ENCODE data around the gene SOCS2.

The SOCS2 gene

DNA sequence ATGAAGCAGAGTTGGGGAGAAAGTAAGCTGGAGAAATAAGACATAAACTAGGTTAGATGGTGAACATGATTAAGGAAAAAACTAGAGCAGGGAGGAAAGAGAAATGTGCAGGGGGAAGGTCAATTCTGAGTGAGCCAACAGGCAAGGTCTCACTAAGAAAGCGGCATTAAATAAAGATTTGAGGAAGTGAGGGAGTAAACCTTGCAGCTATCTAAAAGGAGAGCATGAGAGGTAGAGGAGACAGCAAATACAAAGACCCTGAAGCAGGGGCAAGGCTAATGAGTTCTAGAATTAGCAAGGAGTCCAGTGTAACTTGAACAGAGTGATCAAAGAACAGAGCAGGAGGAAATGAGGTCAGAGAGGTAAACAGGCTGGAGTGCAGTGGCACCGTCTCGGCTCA lies 4.4 kb upstream of the SOCS2 start:
- no peak for DNase-seq

DNA sequence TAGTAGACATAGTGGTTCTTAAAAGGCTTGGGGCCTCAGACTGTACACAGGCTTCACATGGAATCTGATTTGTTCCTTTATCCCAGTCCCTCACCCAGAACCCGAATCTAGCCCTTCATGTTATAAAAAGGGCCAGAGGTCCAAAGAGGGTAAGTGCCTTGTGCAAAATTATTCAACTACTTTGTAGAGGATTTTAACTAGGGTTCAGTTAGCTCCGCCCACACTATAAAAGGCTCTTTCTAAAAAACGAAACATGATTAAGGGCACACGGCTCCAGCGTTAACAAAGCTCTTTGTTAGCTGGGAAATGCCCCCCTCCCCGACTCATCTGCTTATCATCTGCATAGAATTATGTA lies 3.2 kb upstream of the SOCS2 start:
- no peak for DNase-seq

DNA sequence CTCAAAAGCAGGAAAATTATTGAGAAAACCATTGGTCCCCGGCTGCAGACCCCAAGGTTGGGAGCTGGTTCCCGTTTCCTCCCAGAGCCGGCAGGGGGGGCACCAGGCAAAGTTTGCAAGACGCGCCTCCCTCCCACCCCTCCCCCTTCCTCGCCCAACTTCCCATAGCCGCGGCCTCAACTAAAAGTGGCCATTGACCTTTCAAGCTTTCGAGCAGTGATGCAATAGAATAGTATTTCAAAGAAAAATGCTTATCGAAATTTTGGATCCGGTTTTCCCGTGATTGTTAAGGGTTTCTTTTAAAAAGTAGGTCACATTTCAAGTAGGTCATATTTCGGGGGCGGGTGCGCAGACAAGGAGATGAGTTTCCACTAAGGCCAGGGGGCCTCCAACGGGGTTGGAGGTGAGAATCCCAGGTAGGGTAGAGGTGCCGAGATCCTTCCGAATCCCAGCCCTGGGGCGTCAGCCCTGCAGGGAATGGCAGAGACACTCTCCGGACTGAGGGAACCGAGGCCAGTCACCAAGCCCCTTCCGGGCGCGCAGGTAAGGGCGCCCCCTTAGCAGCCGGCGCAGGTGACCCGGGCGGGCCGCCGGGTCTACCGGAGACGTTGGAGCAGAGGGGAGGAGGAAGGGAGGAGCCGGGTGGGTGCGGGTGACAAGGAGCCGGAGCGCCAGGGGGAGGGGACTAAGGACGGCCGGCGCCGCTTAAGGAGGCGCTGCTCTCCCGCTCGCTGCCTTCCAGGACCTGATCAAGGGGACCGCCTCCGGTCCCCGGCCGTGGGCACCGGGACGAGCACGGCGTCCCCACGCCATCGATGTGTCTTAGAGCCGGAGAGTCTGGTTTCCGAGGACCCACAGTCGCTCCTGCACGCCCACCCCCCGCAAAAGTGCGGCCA lies 2.6 kb upstream of the SOCS2 start:
- DNase-seq = peak; percentile 94

DNA sequence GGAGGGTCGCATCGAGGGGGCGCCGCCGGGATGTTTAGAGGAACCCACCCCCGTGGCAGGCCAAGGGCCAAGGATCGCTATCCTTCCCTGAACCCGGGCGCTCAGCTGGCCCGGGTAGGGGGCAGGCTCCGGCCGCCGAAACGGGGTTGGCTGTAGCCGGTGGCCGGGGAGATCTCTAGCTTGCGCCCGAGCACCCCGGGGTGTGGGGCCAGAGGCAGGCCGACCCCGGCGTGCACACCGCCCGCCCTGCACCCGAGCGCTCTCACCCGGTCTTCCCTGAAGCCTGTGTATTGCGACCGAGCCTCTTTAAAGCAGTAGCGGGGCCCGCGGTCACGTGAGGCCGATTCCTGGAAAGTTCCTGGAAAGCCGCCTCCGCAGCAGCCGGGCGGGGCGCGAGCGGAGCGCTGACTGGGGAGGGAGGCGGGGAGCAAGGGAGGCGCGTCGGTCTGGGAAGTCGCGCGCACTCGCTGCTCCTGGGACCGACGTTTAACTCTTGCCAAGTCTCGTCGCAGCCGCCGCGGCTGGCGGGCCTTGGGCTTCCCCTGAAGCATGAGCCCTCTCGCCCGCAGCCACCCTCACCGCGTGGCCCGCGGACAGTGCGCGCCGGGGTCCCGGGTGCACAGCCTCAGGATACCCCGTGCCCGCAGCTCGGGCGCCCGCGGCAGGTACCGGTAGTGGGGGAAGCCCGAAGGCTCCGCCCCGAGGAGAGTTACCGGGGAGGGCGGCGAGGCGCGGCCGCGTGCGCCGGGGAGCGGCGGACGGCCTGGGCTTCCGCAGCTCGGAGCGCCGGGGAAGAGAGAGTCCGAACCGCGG lies 1.7 kb upstream of the SOCS2 start:
- peak; percentile 98 for DNase-seq

DNA sequence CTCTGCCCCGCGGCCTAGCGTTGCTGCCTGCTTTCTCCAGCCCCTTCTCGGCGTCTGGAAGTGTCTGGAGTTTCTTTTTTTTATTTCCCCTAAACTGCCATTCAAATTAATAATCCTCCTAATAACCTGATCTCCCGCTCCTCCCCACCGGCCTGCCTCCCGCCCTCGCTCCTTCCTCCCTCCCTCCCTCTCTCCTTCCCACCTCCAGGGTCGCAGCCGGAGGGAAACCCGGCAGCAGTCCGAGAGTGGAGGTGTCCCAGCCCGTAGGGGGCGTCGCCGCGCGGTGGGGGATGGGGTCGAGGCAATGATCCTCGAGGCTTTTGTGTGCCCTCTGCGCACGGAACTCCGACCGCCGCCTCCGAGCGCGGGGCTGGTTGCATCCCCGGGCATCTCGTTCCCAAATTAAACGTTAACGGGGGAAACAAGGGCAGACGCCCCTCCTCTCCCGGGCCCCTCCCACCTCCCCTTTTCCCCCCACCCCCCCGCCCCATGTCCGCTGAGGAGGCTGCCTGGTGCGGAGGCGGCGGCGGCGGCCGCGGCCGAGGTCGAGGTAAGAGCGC lies 1.0 kb upstream of the SOCS2 start:
- DNase-seq = peak; percentile 87

DNA sequence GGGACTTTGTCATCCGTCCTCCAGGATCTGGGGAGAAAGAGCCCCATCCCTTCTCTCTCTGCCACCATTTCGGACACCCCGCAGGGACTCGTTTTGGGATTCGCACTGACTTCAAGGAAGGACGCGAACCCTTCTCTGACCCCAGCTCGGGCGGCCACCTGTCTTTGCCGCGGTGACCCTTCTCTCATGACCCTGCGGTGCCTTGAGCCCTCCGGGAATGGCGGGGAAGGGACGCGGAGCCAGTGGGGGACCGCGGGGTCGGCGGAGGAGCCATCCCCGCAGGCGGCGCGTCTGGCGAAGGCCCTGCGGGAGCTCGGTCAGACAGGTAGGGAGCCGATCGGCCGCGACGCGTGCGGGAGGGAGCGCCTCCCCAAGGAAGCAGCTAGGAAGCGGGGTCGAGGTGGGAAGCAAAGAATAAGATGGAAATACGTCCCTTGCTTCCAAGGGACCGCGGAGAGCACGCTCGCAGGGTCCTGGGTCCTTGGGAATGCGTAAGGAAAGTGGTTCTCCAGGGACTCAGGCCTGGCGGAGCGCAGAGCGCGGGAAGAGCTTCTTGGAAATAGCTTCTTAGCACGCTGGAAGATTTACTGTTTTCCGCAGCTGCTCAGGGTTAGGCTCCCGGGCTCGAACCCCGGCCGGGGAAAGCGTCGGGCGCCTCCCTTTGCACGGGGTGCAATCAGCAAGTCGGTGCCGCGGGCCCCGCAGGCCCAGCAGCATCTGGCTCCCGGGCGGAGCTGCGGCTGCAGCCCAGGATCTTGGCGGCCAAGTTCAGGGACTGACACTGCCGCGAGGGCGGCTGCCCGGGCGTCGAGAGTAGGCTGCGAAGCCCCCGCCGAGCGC lies 457 bp downstream of the SOCS2 start:
- peak; percentile 49 for DNase-seq

DNA sequence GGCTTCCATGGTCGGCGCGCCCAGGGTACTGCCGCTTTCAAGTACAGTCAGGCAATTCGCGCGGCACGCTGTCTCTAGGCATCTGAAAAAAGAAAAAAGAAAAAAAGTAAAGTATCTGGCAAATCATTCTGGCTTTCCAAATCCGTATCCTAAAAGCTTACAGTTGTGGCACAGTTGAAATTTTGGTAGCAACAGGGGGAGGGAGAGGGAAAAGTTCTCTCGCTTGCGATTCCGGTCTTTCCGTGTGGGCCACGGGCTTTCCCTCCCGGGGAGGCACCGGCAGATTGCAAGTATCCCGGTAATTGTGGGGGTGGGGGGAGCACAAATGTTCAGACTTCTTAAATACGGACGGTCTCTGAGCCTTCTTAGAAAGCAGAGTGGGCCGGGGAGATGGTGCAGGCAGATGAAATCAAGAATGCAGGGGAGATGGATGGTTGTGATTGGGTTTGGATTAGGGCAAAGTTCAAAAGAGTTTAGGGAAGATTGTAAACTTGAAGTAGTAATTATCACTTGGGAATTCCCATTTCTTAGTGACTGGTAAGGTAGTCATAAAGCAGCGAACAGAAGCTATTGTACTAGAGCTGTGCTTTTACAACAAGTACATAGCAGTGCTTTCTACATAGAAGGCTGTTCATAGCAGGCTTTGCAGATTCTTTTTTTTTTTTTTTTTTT lies 1.2 kb downstream of the SOCS2 start:
- DNase-seq = no peak

DNA sequence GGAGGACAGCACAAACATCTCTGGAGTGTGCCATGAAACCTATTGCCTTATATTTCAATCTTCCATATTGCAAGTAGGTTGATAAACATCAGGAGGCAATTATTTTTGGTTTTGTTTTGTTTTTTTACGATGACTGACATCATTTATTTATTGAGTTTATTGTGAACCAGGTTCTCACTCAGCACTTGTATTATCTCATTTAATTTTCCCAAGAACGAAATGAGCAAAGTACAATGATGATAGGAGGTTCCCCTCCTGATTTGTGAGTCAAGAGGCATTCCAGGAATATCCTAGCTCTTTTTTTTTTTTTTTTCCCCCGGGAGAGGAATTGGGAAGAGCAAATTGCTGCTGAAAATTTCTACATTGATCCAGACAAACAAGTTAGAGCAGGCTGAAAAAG lies 4.7 kb downstream of the SOCS2 start:
- DNase-seq = no peak

DNA sequence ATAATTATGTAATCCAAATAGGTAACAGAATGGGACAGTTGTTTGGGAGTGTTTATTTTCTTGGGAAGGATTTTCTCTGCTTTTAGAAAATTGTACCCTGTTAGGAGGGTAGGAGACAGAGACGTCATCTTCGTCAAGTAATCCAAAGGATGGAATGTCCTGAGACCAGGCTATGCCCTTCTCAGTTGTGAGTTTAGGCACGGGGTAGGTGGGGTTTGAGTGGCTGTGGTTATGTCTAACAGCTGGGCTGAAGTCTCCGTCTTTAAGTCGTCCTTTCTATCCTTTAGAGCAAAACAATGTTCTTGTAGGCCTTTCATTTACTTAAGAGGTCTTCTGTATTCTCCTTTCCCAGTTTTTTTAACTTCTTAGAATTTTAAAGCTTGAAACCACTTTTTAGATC lies 5.7 kb downstream of the SOCS2 start:
- DNase-seq = no peak

DNA sequence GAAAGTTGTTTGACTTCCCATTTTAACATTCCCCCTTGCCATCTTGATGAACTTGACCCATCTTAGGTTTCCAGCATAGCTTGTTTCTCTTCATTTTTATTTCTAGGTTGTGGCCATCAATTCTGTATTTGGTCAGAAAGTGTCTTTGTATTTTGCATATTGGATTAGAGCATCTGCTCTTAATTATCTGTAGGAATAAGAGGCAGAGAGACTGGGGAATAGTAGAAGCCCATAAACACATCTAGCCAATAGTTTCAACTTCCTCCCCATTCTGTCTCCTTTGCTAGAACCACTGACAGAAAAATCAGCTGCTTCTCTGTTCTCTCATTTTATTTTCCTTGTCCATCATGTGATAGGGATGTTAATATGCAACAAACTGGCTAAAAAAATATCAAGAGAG lies 8.2 kb downstream of the SOCS2 start:
- DNase-seq = no peak

DNA sequence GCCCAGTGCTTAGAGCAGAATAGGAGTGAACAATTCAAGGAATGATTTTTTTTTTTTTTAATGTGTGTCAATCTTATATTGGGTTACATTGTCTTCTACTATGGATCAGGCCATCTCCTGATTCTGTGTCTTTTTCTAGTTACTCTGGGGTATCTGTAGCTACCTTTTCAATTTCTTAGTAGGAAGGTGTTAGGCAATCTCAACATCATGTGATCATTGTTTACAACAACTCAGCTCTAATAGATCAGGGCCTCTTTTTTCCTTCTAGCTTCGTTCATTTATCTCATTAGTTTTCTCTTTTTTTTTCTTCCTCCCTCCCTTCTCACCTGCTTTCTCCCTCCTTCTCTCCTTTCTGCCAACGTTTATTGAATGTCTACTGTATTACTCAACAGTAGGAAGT lies 8.9 kb downstream of the SOCS2 start:
- no peak for DNase-seq

DNA sequence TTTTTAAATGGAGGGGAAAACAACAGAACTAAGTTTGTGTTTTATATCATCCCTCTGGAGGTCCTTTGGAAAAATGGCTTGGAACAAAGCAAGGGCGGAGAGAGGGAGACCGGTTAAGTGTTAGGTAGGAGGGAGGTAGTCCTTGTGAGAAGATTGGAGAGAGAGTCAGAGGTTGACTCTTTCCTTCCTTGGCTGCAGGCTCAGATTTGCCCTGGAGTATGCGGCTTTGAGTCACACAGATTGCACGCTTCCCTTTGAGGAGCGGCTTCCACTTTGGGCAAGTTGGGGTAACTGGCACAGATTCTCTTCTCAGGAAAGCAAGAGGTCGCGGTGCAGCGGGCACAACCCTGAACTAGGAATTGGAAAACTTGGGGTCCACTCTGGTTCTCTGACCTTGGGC lies 9.9 kb downstream of the SOCS2 start:
- no peak for DNase-seq

DNA sequence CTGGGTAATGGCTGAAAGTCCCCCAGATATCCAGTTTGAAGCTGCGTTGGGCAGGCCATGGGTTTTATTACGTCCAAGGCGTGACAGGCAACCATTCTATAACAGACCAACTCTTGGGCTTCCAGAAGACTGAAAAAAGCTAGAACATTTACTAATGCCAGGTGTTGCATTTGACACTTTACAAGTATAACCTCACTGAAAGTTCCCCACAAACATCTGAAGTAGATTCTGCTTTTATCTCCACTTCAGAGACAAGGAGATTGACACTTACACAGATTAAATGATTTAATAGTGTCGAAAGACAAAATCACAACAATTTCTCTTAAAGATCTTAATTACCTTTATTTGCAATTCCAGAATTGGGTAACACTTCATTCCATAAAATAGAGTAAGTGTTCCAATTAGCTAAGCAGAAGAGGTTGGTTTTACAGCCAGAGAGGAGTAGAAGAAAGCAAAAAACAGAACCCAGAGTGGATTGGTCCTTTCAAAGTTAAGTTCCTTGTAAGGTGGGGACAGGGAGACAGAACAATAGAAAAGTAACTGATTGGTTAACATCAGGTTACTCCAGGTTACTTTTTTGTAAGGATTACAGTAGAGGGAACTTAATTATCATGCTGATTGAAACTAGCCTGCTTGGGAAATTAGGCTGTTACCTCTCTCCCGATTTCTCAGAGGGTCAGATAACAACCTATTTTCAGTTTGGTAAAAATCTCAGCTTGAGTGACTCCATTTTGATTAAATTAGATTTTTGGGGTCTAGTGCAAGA lies 11.3 kb downstream of the SOCS2 start:
- no peak for DNase-seq

DNA sequence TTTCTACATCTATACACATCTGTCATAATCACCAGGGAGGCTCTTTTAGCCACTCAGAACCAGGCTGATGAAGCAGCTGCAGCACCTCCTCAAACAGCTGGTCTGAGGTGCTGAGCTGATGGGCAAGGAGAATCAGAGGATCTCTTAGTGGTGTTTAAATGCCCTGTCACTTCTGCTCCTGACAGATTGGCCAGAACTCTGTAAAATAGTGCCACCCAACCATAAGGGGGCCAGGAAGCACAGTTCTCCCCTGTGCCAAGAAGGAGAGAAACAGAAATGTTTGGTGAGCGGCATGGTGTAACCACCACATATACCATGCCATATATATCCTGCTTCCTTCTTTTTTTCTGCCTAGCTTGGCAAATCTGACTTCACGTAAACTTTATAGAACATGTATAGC lies 12.8 kb downstream of the SOCS2 start:
- DNase-seq = no peak

DNA sequence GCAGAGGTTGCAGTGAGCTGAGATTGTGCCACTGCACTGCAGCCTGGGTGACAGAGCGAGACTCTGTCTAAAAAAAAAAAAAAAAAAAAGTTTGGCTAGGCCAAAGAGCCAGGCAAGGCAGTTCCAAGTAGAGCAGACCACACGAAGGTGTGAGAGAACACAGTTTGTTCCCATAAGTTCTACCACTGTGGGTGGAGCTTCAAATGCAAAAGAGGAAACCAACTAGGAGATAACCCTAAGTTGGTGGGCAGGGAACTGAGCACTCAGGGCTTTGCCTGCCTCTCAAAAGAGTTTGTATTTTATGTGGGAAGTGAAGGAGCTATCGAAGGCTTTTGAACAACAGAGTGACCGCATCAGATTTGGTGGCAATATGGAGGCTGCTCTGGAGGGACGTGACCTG lies 15.1 kb downstream of the SOCS2 start:
- DNase-seq = no peak

DNA sequence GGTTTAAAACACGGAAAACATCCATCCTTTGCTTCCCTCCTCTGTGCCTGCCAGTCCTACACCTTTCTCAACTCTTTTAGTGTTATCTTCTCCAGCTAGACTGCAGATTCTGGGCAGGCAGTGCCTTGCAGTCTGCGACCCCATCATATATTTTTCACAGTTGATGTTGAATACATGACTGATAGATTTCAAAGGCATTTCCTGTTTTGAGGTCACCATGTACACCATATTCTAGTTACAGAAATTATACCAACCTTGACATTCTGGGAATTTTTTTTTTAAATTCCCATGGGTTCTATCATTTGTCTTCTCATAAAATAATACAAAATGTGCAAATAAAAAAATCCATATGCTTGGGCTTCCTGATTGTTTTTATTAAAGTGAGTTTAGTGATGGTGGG lies 16.6 kb downstream of the SOCS2 start:
- DNase-seq = no peak

DNA sequence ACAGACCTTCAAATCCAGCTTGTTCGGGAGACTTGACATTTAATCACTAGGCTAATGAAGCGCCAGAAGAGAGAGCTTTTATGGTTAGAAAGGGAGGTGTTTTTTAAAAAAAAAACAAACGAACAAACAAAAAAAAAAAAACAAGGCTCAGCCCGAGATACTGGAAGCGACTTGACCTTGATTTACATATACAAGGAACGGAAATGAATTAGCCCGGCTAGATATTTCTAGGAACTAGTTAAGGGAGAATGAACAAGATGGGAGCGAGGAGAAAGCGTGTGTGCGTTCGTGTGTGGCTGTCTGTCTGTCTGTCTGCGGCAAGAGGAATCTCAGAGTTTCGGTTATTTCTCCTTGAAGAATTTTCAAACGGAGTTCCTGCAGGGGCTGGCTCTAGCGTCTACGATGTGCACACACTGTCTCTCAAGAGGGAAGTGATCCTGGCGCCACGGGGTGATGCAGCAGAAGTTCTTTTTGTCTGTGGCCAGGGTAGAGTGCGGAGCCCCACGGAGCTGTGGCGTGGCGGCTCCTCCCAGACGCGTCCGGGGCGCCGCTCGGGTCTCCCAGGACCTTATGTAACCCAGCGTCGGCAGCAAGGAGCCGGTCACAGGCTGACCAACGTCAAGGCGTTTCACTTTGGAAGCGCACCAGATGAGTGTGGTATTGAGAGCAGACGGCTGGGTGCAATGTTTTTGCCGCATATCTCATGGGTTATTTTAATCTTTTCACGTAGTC lies 18.8 kb downstream of the SOCS2 start:
- peak; percentile 72 for DNase-seq

DNA sequence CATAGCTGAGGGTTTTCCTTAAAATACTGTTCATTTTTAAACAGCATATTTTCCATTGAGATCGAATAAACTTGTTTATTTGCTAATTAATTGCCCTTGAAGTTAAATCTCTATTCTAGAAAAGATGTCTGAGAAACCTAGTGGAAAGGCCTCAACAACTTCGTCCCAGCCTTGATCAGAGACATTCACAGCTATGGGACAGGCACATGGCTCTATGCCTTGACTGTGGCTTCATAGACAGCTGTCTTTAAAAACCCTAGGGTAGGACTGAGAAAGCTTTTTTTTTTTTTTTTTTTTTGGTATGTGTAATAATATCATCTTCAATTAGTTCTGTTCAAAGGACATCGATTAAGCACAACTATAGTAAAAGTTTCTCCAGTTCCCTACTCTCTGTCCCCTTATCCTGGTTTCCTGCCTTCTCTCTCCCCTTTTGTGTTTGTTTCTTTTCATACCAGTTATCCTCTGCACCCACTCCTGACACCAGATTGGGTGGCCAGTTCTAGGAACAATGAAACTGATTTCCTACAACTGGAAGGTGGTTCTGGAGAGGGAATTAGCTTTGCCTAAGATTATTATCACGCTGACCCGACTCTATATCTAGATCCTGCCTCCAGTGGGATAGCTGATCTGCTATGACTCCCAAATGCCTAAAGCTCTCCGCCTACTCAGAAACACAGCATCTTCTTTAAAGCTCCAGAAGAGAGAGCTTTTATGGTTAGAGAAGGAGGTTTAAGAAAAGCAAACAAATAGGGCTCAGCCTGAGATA lies 20.3 kb downstream of the SOCS2 start:
- no peak for DNase-seq

DNA sequence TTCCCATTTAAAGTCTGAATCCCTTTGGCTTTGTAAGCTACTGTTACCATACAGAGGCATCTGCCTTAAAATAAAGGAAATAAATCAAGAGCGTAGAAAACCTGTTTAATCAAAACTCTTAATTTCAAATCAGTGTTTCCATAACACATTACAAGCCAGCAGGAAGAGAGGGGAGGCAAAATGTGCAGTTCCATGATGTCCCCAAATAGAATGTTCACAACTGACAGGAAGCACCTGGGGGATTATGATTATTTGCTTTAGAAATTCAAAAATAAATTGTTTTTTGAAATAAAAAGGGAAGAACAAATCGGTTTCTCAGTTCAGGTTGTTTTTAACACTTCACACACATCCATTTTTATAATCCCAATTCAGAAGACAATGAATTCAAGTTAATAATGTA lies 21.4 kb downstream of the SOCS2 start:
- DNase-seq = no peak

DNA sequence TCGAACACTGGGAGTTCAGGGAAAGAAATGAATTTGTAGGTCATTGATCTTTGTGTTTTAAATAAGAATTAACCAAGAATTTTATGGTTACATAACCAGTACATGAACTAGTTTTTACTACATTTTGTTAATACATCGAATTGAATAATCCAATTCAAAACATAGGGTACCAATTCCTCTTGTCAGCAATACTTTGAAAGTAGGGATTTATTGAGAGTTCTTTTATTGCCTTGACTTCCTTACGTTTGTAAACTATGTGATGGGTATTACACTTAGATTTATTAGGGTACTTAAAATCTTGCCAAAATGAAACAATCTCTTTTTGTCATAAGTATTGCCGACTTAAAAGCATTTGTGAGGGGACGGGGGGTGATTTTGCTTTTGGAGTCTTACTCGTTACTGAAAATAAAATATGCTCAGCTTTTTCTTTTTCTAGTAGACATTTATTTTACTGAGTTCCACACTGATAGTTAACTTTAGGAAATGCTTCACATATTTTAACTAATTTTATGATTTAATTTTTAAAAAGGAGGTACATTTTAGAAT lies 22.4 kb downstream of the SOCS2 start:
- DNase-seq = no peak

Measured in femur (tissue), 1 donor.